A673 (cell line): ENCODE data around the gene DIDO1. TPM values are rescaled to one million over a fixed set of nuclear protein-coding genes. Genes with fewer than 3 reads are reported as not detected.
"Not testable (repeated sequence)": the region's sequence is repeated elsewhere in the genome, so short reads cannot be mapped to it uniquely, and the experiment has no call there.

Source experiments
- BruUV-seq: library from RNA; stranded (reverse); fragments of 400-500 nt; replicated peaks from 2 replicates; lab custom pipeline; 2021; lab: Mats Ljungman, UMichigan
- CTCF ChIA-PET: fragments of 300-600 bp; sonication (Branson Sonifier 250); formaldehyde crosslinking; loops from one replicate; lab custom pipeline; 2022; ENCODE audit warnings: antibody characterized with exemption; lab: Charles Lee
- POLR2A ChIA-PET: fragments of 300-600 bp; sonication (Branson Sonifier 250); formaldehyde crosslinking; loops from one replicate; lab custom pipeline; 2022; ENCODE audit warnings: antibody characterized with exemption; ENCODE audit not compliant: low non-redundant PET; lab: Charles Lee
- DNase-seq: peaks from one replicate; pipeline ENCODE4 v3.0.0-alpha.2; 2015; ENCODE audit warnings: low spot score
- H3K27ac ChIP-seq: fragments of 200-600 bp; sonication (generic); 2 replicates; pipeline ENCODE4 v1.5.1; 2016; ENCODE audit warnings: mixed run types, low read depth, mild to moderate bottlenecking, mixed read lengths, antibody characterized with exemption, low read length; ENCODE audit not compliant: poor library complexity, severe bottlenecking
- H3K27me3 ChIP-seq: fragments of 200-600 bp; sonication (generic); replicated peaks from 2 replicates; pipeline ENCODE4 v1.6.1; 2017; ENCODE audit warnings: mixed run types, low read depth, mild to moderate bottlenecking, mixed read lengths, antibody characterized with exemption, low read length; ENCODE audit not compliant: insufficient read depth, poor library complexity
- H3K36me3 ChIP-seq: fragments of 200-600 bp; sonication (generic); 2 replicates; pipeline ENCODE4 v1.6.1; 2016; ENCODE audit warnings: mixed run types, mild to moderate bottlenecking, mixed read lengths, antibody characterized with exemption, low read length; ENCODE audit not compliant: insufficient read depth, poor library complexity, severe bottlenecking
- H3K4me1 ChIP-seq: fragments of 200-600 bp; sonication (generic); 2 replicates; pipeline ENCODE4 v1.6.1; 2017; ENCODE audit warnings: mixed run types, mild to moderate bottlenecking, mixed read lengths, antibody characterized with exemption, low read length; ENCODE audit not compliant: insufficient read depth, poor library complexity, severe bottlenecking
- H3K4me3 ChIP-seq: fragments of 200-600 bp; sonication (generic); 2 replicates; pipeline ENCODE4 v1.5.1; 2016; ENCODE audit warnings: low read depth, mixed run types, mild to moderate bottlenecking, mixed read lengths, low read length; ENCODE audit not compliant: poor library complexity, severe bottlenecking
- H3K9me3 ChIP-seq: fragments of 200-600 bp; sonication (generic); 2 replicates; pipeline ENCODE4 v1.6.1; 2016; ENCODE audit warnings: mixed run types, low read depth, mild to moderate bottlenecking, mixed read lengths, antibody characterized with exemption, low read length; ENCODE audit not compliant: poor library complexity, severe bottlenecking
- CTCF ChIP-seq: fragments of 300-800, 200-600 bp; sonication (generic); conservative IDR thresholded peaks from 2 replicates; pipeline ENCODE4 v1.5.1; 2017; ENCODE audit warnings: low read depth, mild to moderate bottlenecking, antibody characterized with exemption, low read length, moderate library complexity, mixed read lengths
- EZH2 ChIP-seq: fragments of 200-600 bp; sonication (generic); IDR thresholded peaks from 2 replicates; pipeline ENCODE4 v1.6.1; 2017; ENCODE audit warnings: borderline replicate concordance, low read depth, mild to moderate bottlenecking, mixed read lengths, antibody characterized with exemption, low read length; ENCODE audit not compliant: poor library complexity, severe bottlenecking
- intact Hi-C: fragments of 100-400 bp; cut with micrococcal nuclease; formaldehyde crosslinking; loops from one replicate; pipeline ENCODE4 v1.10.0; 2022; ENCODE audit not compliant: unreplicated experiment
- total RNA-seq: library from RNA; stranded (reverse); gene quantifications from 2 replicates; pipeline ENCODE4 v1.2.3, GENCODE V29; 2021

Gene DIDO1
- total RNA-seq, 1 experiment from 2014 or later, result 64.4 TPM

GRCh38 chr20:62856931-62857619 lies 69.2 kb downstream of the DIDO1 start:
- POLR2A ChIA-PET, result no interaction called here
- TF ChIP-seq EZH2 (no peak), CTCF (no peak)
- no peaks in the 10 kb centered on the region for H3K9me3 ChIP-seq
- peaks cover 10% of the 10 kb centered on the region for H3K4me1 ChIP-seq
- BruUV-seq, result no TSS peak
- no peak overlapping the region for H3K27ac ChIP-seq
- intact Hi-C loops, result no loop called here
- no peak for DNase-seq
- CTCF ChIA-PET, result no interaction called here
- H3K36me3 ChIP-seq, result peaks cover 52% of the 10 kb centered on the region
- H3K4me3 ChIP-seq, result no peak overlapping the region
- H3K27me3 ChIP-seq, result no peaks in the 10 kb centered on the region

GRCh38 chr20:62855120-62855519 lies 71.2 kb downstream of the DIDO1 start:
- Histone ChIP-seq H3K27ac (no peak overlapping the region), H3K36me3 (peaks cover 58% of the 10 kb centered on the region), H3K27me3 (no peaks in the 10 kb centered on the region), H3K9me3 (no peaks in the 10 kb centered on the region), H3K4me1 (peaks cover 5% of the 10 kb centered on the region), H3K4me3 (no peak overlapping the region)
- POLR2A ChIA-PET, result no interaction called here
- no peak for DNase-seq
- intact Hi-C loops, result no loop called here
- CTCF ChIA-PET, result no interaction called here
- BruUV-seq, result no TSS peak
- TF ChIP-seq EZH2 (no peak), CTCF (no peak)

- Histone ChIP-seq H3K4me1 (no peaks in the 10 kb centered on the region), H3K9me3 (no peaks in the 10 kb centered on the region), H3K27ac (no peak overlapping the region), H3K27me3 (no peaks in the 10 kb centered on the region), H3K36me3 (peaks cover 58% of the 10 kb centered on the region), H3K4me3 (no peak overlapping the region)
- BruUV-seq, result no TSS peak
- POLR2A ChIA-PET, result no interaction called here
- intact Hi-C loops, result no loop called here
- no peak for DNase-seq
- CTCF ChIA-PET, result no interaction called here
- no peak for TF ChIP-seq CTCF
- TF ChIP-seq EZH2, result no peak
These were observed 72.2 kb downstream of the DIDO1 start for GRCh38 chr20:62854121-62854520.

- H3K4me3 ChIP-seq, POLR2A ChIA-PET, BruUV-seq, intact Hi-C loops, DNase-seq, H3K27me3 ChIP-seq, H3K9me3 ChIP-seq, CTCF ChIA-PET, H3K27ac ChIP-seq, H3K4me1 ChIP-seq: not testable (repeated sequence)
- peaks cover 58% of the 10 kb centered on the region for H3K36me3 ChIP-seq
These were observed 73.0 kb downstream of the DIDO1 start for GRCh38 chr20:62853304-62853703.
